Activated CD8-positive, alpha-beta memory T cell treated with anti-CD3 and anti-CD28 coated beads, Interleukin-2, amount 50 U/mL, for 24 hours (primary cell): ENCODE data around the gene CCDC141.

ENCODE experiments used
- DNase-seq: peaks from one replicate; pipeline ENCODE4 v3.0.0-alpha.2; 2020; ENCODE audit errors: extremely low read depth

Gene CCDC141

GRCh38 chr2:178827739-178828485, 222.0 kb downstream of the CCDC141 start:
- DNase-seq, result no peak

GRCh38 chr2:178827111-178827510, 222.8 kb downstream of the CCDC141 start:
- DNase-seq, result no peak

DNA sequence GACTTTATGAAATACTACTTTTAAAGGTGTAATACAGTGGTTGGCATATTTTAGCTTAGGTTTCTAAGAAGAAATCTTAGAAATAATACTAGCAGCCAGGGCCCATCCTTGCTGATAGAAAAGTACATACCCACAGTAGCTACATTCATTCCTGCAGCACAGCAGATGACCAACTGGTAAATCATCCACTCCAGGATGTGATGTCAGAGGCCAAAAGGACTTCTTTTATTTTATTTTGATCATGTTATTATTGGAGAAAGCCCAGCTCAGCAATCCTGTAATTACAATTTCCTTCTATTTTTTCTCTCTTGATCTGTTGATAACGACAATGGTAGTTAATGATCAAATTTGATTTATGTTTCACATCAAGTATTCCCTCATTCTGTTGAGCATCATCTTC, 224.8 kb downstream of the CCDC141 start:
- DNase-seq, result no peak

DNA sequence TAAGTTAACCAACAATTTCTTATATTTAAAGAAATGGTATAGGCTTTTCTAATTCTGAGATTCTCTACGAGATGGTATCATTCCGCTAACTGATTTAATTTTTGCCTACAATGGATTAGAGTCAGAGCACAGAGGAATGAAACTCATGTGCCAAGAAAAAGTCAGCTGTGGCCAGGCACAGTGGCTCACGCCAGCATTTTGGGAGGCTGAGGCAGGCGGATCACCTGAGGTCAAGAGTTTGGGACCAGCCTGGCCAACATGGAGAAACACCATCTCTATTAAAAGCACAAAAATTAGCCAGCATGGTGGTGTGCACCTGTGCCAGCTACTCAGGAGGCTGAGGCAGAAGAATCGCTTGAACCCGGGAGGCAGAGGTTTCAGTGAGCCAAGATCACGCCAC, 225.8 kb downstream of the CCDC141 start:
- no peak for DNase-seq

DNA sequence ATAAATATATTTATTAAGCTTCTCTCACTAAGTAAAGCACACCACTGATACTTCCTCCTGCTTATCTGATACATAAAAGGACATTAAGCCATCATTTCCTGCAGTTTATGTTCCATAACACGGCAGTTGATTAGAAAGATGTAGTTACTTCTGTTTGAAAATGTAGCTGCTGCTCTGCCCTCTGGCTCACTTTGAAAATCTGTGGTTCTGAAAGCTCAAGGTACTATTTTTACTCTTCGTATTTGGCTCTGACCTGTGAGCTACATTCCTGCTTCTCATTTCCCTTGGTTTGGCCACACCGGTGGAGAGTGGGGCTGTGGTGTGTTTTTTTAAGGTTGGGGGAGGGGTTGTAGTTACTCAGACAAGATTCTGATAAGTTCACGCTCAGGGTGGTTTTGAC, 229.9 kb downstream of the CCDC141 start:
- no peak for DNase-seq

- DNase-seq, result no peak
These were observed 230.6 kb downstream of the CCDC141 start for GRCh38 chr2:178819147-178819875.

GRCh38 chr2:178811901-178812300, 238.0 kb downstream of the CCDC141 start:
- no peak for DNase-seq

- DNase-seq, result no peak
These were observed 238.9 kb downstream of the CCDC141 start for GRCh38 chr2:178811045-178811444.

DNA sequence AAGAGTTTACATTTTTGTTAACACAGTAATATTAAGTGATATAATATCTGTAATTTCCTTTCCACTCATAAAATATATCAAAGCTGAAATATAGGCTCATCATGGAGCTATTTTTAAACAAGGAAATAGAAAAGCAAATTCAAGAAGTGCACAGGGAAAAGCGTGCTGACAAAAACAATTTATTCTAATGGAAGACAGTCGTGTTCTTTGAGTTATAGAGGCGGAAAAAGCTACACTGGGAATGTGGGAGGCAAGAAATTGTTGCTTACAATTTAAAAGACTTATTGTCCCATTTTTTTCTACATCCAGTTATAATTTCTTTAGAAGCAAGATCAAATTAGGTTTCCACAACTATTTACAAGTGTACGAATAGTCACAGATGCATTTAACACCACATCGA, 239.5 kb downstream of the CCDC141 start:
- DNase-seq, result no peak

- DNase-seq, result no peak
These were observed 242.5 kb downstream of the CCDC141 start, which contains the start of gene TTN for GRCh38 chr2:178807227-178808008. TTN (minus strand) TSS chr2:178807423; CDS start chr2:178804642, 2,781 bp downstream.

GRCh38 chr2:178806543-178806942, 243.4 kb downstream of the CCDC141 start:
- no peak for DNase-seq

- no peak for DNase-seq
These were observed 244.5 kb downstream of the CCDC141 start for GRCh38 chr2:178805457-178805856.

DNA sequence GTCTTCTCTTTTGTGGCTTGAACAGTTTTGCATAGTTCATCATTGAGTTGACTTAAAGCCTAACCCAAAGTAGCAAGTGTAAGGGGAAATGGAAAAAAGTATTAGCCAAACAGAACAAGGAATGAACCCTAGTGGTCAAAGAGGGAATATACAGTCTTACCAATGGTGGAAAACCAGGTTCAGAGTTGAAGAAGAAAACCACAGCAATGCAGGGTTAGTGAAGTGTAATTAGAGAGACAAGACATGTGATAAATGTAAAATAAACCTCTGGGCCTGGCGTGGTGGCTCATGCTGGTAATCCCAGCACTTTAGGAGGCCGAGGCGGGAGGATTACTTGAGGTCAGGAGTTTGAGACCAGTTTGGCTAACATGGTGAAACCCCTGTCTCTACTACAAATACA, 245.1 kb downstream of the CCDC141 start:
- DNase-seq, result no peak

DNA sequence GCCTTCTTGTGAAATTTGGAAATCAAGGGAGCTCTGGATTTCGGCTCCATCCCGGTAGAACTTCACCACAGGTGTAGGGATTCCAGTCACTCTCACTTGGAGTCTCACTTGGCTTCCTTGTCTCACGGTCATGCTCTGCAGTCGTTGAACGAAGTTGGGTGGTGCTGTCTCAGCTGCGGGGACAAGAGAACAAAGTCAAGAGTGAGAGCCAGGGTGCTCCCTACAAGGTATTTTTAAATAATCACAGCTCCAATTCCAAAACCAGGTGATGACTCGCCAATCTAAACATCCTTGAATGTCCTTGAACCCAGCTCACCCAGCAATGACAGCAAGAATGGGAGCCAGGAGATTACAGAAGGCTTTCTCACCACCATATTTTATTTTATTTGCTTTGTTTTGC, 249.4 kb downstream of the CCDC141 start:
- DNase-seq, result no peak

GRCh38 chr2:178799305-178799704, 250.6 kb downstream of the CCDC141 start:
- DNase-seq, result no peak

- no peak for DNase-seq
These were observed 253.8 kb downstream of the CCDC141 start for GRCh38 chr2:178796079-178796677.

GRCh38 chr2:178787934-178788333, 262.0 kb downstream of the CCDC141 start:
- no peak for DNase-seq

GRCh38 chr2:178787155-178787554, 262.8 kb downstream of the CCDC141 start:
- no peak for DNase-seq

- DNase-seq, result no peak
These were observed 266.0 kb downstream of the CCDC141 start for GRCh38 chr2:178783889-178784288.

- no peak for DNase-seq
These were observed 267.7 kb downstream of the CCDC141 start for GRCh38 chr2:178782236-178782635.
